SK-N-SH (cell line): ENCODE results near the gene PTK7.

Source experiments
- CTCF ChIP-seq: fragments of 200-600 bp; sonication (generic); IDR thresholded peaks from 2 replicates; pipeline ENCODE4 v1.6.1; 2017; ENCODE audit warnings: antibody characterized with exemption, mild to moderate bottlenecking, moderate library complexity
- ELF1 ChIP-seq: IDR thresholded peaks from 2 replicates; pipeline ENCODE4 v1.4.0; 2012
- EP300 ChIP-seq, 2 experiments: IDR thresholded peaks; 2 replicates each; pipeline versions ENCODE4 v1.4.0 to v1.6.1; 2012; ENCODE audit warnings: borderline replicate concordance in 1 of 2, low read depth in 1 of 2, low read length in 1 of 2
- FOXM1 ChIP-seq: IDR thresholded peaks from 2 replicates; pipeline ENCODE4 v1.4.0; 2012; ENCODE audit warnings: low read depth, mild to moderate bottlenecking
- IRF3 ChIP-seq: fragments of 150-350 bp; IDR thresholded peaks from 2 replicates; pipeline ENCODE4 v1.6.1; 2016; ENCODE audit warnings: mild to moderate bottlenecking, low read depth, low read length
- POLR2AphosphoS5 ChIP-seq: IDR thresholded peaks from 2 replicates; pipeline ENCODE4 v1.6.1; 2012; ENCODE audit warnings: low read depth, low read length
- REST ChIP-seq: IDR thresholded peaks from 2 replicates; pipeline ENCODE4 v1.6.1; 2012; ENCODE audit warnings: mild to moderate bottlenecking, low read depth, low read length, moderate library complexity
- RFX5 ChIP-seq: IDR thresholded peaks from 2 replicates; pipeline ENCODE4 v1.6.1; 2012; ENCODE audit warnings: mild to moderate bottlenecking, improper control_type of control experiment, low read length
- RXRA ChIP-seq: IDR thresholded peaks from 2 replicates; pipeline ENCODE4 v1.4.0; 2012; ENCODE audit warnings: low read depth, mild to moderate bottlenecking, borderline replicate concordance
- SMC3 ChIP-seq: IDR thresholded peaks from 2 replicates; pipeline ENCODE4 v1.6.1; 2012; ENCODE audit warnings: low read depth, low read length, improper control_type of control experiment
- TCF12 ChIP-seq: IDR thresholded peaks from 2 replicates; pipeline ENCODE4 v1.4.0; 2012

- TF ChIP-seq RXRA: no peak
- peak; percentile 76 for TF ChIP-seq IRF3
- no peak for TF ChIP-seq FOXM1
- 0 out of 4 replicates have a peak, but pooled peaks of 1 of the 2 experiments have one; percentile 7 for TF ChIP-seq EP300 (IDR thresholded peaks at IDR 0.05; ENCODE audit: borderline replicate concordance in 1 of 2, low read depth in 1 of 2, low read length in 1 of 2)
- TF ChIP-seq POLR2AphosphoS5: no peak
- TF ChIP-seq RFX5: peak; percentile 89
- TF ChIP-seq ELF1: peak; percentile 45; the same call in 1 of the 2 replicates
- no peak for TF ChIP-seq REST
- peak; percentile 25; the same call in 1 of the 2 replicates for TF ChIP-seq CTCF
- TF ChIP-seq TCF12: no peak
- TF ChIP-seq SMC3: no peak
These were observed 98.4 kb downstream of the PTK7 start for GRCh38 chr6:43174263-43175112.
